HepG2 (cell line): ENCODE measurements around the gene HIVEP2. TPM values are rescaled to one million over a fixed set of nuclear protein-coding genes. Genes with fewer than 3 reads are reported as not detected.

ENCODE experiments used
- DNMT1 ChIP-seq: sonication (generic); formaldehyde crosslinking; IDR thresholded peaks from 2 replicates; pipeline ENCODE4 v1.5.1; 2020; ENCODE audit warnings: mild to moderate bottlenecking, missing genetic modification reagents
- MIXL1 ChIP-seq: IDR thresholded peaks from 2 replicates; pipeline ENCODE4 v1.6.1; 2016
- NCOA1 ChIP-seq: sonication (generic); formaldehyde crosslinking; IDR thresholded peaks from 2 replicates; pipeline ENCODE4 v1.9.0; 2021; ENCODE audit warnings: missing genetic modification reagents
- NFE2L1 ChIP-seq: sonication (generic); formaldehyde crosslinking; IDR thresholded peaks from 2 replicates; pipeline ENCODE4 v1.4.0; 2020; ENCODE audit warnings: missing genetic modification reagents, mild to moderate bottlenecking, borderline replicate concordance
- PLRG1 ChIP-seq: fragments of 450-650 bp; conservative IDR thresholded peaks from 2 replicates; pipeline ENCODE4 v1.6.1; 2016
- SOX5 ChIP-seq: IDR thresholded peaks from 2 replicates; pipeline ENCODE4 v1.6.1; 2016; ENCODE audit warnings: borderline replicate concordance
- ZBTB1 ChIP-seq: sonication (generic); formaldehyde crosslinking; IDR thresholded peaks from 2 replicates; pipeline ENCODE4 v1.4.0; 2020; ENCODE audit warnings: missing genetic modification reagents, borderline replicate concordance
- ZFX ChIP-seq: sonication (generic); formaldehyde crosslinking; IDR thresholded peaks from 2 replicates; pipeline ENCODE4 v1.4.0; 2020; ENCODE audit warnings: mild to moderate bottlenecking, low read depth, missing genetic modification reagents, moderate library complexity
- ZMYM2 ChIP-seq: sonication (generic); formaldehyde crosslinking; IDR thresholded peaks from 2 replicates; pipeline ENCODE4 v1.8.0; 2022; ENCODE audit warnings: mild to moderate bottlenecking, missing genetic modification reagents
- ZNF264 ChIP-seq: sonication (generic); formaldehyde crosslinking; IDR thresholded peaks from 2 replicates; pipeline ENCODE4 v1.4.0; 2020; ENCODE audit warnings: missing genetic modification reagents
- ZNF329 ChIP-seq: sonication (generic); formaldehyde crosslinking; IDR thresholded peaks from 2 replicates; pipeline ENCODE4 v1.9.0; 2021; ENCODE audit warnings: low read depth, mild to moderate bottlenecking, missing genetic modification reagents
- ZNF484 ChIP-seq: sonication (generic); formaldehyde crosslinking; IDR thresholded peaks from 2 replicates; pipeline ENCODE4 v1.5.1; 2020; ENCODE audit warnings: mild to moderate bottlenecking, low read depth, missing genetic modification reagents, borderline replicate concordance
- polyA plus RNA-seq, 8 experiments: library from polyadenylated mRNA; depleted of rRNA in 3 of 8; stranded (reverse) in 7 of 8; unstranded in 1 of 8; fragments of >200 nt; fragmentation: Illumina TruSeq in 4 of 8; extraction: Trizol in 4 of 8; gene quantifications; 2 replicates each; pipeline versions ENCODE4 v1.2.1 to v1.2.3, GENCODE V29; 2011 to 2016; ENCODE audit warnings: low read depth in 4 of 8, missing spikeins in 1 of 8, mixed read lengths in 1 of 8; ENCODE audit not compliant: insufficient read depth in 1 of 8
- total RNA-seq, 5 experiments: library from RNA; depleted of rRNA; stranded (reverse); fragments of >200 nt; fragmentation: Illumina TruSeq; extraction: Trizol; gene quantifications; 2 replicates each; pipeline ENCODE4 v1.2.3, GENCODE V29; 2016; ENCODE audit warnings: low read depth in 1 of 5
- TF ChIP-seq, protein P1 (sequence below): sonication (generic); formaldehyde crosslinking; IDR thresholded peaks from 2 replicates; pipeline ENCODE4 v1.5.0; 2020; ENCODE audit warnings: mild to moderate bottlenecking, missing genetic modification reagents, borderline replicate concordance
- TF ChIP-seq, protein P2 (sequence below): sonication (generic); formaldehyde crosslinking; IDR thresholded peaks from 2 replicates; pipeline ENCODE4 v1.4.0; 2020; ENCODE audit warnings: missing genetic modification reagents, borderline replicate concordance
- TF ChIP-seq, protein P3 (sequence below): sonication (generic); formaldehyde crosslinking; IDR thresholded peaks from 2 replicates; pipeline ENCODE4 v1.4.0; 2020; ENCODE audit warnings: missing genetic modification reagents, borderline replicate concordance

Gene HIVEP2
- total and polyA plus RNA-seq, 2 of the 13 experiments (the other 11 are each of a cell fraction or from before 2014, with no cell fraction given) = 3.4 to 12.9 TPM

DNA sequence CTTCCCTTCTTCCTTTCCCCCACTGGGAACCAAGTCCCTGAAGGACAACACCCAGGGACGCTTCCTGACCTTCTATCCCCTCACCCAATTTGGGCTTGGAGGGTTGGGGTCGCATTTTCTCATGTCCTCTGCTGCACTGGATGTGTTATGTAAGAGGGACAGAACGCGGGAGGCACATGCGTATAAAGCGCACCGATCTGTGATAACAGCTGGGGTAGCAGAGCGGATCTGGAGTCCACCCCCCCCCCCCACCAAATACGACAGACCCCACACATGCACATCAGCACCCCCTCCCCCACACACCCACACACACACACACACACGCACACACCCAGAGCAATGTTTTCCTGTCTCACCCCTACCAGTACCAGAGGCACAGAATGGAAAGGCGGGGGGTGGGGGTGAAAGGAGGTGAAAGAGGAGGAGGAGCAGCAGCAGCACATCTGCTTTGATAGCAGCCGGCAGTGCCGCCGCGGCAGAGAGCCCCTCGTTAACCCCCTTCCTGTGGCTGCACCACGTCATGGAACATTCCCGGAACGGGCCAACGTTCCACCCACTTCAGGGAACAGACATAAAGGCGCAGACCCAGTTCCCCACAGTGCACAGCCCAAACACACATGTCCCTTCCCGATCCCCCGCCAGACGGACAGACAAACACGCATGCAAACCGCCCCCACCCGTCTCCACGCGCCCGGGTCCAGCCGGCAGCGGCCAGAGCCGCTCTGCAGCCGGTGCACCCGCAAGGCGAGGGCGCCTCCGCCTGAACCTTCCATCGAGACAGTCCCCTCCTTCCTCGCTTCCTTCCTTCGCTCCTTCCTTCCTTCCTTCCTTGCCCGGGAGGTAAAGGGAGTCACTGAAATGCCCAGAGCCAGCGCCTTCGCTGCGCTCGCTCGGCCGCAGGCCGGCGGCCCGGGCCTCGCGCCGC is 590 bp downstream of the HIVEP2 start (continued):
- TF ChIP-seq, protein P1, sequence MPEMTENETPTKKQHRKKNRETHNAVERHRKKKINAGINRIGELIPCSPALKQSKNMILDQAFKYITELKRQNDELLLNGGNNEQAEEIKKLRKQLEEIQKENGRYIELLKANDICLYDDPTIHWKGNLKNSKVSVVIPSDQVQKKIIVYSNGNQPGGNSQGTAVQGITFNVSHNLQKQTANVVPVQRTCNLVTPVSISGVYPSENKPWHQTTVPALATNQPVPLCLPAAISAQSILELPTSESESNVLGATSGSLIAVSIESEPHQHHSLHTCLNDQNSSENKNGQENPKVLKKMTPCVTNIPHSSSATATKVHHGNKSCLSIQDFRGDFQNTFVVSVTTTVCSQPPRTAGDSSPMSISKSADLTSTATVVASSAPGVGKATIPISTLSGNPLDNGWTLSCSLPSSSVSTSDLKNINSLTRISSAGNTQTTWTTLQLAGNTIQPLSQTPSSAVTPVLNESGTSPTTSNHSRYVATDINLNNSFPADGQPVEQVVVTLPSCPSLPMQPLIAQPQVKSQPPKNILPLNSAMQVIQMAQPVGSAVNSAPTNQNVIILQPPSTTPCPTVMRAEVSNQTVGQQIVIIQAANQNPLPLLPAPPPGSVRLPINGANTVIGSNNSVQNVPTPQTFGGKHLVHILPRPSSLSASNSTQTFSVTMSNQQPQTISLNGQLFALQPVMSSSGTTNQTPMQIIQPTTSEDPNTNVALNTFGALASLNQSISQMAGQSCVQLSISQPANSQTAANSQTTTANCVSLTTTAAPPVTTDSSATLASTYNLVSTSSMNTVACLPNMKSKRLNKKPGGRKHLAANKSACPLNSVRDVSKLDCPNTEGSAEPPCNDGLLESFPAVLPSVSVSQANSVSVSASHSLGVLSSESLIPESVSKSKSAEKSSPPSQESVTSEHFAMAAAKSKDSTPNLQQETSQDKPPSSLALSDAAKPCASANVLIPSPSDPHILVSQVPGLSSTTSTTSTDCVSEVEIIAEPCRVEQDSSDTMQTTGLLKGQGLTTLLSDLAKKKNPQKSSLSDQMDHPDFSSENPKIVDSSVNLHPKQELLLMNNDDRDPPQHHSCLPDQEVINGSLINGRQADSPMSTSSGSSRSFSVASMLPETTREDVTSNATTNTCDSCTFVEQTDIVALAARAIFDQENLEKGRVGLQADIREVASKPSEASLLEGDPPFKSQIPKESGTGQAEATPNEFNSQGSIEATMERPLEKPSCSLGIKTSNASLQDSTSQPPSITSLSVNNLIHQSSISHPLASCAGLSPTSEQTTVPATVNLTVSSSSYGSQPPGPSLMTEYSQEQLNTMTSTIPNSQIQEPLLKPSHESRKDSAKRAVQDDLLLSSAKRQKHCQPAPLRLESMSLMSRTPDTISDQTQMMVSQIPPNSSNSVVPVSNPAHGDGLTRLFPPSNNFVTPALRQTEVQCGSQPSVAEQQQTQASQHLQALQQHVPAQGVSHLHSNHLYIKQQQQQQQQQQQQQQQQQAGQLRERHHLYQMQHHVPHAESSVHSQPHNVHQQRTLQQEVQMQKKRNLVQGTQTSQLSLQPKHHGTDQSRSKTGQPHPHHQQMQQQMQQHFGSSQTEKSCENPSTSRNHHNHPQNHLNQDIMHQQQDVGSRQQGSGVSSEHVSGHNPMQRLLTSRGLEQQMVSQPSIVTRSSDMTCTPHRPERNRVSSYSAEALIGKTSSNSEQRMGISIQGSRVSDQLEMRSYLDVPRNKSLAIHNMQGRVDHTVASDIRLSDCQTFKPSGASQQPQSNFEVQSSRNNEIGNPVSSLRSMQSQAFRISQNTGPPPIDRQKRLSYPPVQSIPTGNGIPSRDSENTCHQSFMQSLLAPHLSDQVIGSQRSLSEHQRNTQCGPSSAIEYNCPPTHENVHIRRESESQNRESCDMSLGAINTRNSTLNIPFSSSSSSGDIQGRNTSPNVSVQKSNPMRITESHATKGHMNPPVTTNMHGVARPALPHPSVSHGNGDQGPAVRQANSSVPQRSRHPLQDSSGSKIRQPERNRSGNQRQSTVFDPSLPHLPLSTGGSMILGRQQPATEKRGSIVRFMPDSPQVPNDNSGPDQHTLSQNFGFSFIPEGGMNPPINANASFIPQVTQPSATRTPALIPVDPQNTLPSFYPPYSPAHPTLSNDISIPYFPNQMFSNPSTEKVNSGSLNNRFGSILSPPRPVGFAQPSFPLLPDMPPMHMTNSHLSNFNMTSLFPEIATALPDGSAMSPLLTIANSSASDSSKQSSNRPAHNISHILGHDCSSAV (CRISPR knock-in tag) = no peak
- no peak for TF ChIP-seq DNMT1
- TF ChIP-seq ZFX = peak; percentile 53
- peak; percentile 80; the same call in 1 of the 2 replicates for TF ChIP-seq ZNF329
- no peak for TF ChIP-seq PLRG1
- no peak for TF ChIP-seq ZBTB1
- no peak for TF ChIP-seq MIXL1 (CRISPR knock-in tag)
- TF ChIP-seq, protein P2, sequence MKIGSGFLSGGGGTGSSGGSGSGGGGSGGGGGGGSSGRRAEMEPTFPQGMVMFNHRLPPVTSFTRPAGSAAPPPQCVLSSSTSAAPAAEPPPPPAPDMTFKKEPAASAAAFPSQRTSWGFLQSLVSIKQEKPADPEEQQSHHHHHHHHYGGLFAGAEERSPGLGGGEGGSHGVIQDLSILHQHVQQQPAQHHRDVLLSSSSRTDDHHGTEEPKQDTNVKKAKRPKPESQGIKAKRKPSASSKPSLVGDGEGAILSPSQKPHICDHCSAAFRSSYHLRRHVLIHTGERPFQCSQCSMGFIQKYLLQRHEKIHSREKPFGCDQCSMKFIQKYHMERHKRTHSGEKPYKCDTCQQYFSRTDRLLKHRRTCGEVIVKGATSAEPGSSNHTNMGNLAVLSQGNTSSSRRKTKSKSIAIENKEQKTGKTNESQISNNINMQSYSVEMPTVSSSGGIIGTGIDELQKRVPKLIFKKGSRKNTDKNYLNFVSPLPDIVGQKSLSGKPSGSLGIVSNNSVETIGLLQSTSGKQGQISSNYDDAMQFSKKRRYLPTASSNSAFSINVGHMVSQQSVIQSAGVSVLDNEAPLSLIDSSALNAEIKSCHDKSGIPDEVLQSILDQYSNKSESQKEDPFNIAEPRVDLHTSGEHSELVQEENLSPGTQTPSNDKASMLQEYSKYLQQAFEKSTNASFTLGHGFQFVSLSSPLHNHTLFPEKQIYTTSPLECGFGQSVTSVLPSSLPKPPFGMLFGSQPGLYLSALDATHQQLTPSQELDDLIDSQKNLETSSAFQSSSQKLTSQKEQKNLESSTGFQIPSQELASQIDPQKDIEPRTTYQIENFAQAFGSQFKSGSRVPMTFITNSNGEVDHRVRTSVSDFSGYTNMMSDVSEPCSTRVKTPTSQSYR (CRISPR knock-in tag) = peak; percentile 54
- no peak for TF ChIP-seq NCOA1 (CRISPR knock-in tag)
- 0 out of 2 replicates have a peak, but pooled peaks have one; percentile 41 for TF ChIP-seq ZNF264 (CRISPR knock-in tag)
- TF ChIP-seq, protein P3, sequence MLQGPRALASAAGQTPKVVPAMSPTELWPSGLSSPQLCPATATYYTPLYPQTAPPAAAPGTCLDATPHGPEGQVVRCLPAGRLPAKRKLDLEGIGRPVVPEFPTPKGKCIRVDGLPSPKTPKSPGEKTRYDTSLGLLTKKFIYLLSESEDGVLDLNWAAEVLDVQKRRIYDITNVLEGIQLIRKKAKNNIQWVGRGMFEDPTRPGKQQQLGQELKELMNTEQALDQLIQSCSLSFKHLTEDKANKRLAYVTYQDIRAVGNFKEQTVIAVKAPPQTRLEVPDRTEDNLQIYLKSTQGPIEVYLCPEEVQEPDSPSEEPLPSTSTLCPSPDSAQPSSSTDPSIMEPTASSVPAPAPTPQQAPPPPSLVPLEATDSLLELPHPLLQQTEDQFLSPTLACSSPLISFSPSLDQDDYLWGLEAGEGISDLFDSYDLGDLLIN = no peak
- TF ChIP-seq ZNF484 = no peak; the same call in 1 of the 2 replicates
- TF ChIP-seq NFE2L1 = no peak
- no peak; the same call in 1 of the 2 replicates for TF ChIP-seq ZMYM2
- no peak; the same call in 1 of the 2 replicates for TF ChIP-seq SOX5 (CRISPR knock-in tag)
